ENCODE results near the gene DTX1. TPM values are rescaled to one million over a fixed set of nuclear protein-coding genes. Genes with fewer than 3 reads are reported as not detected.

Gene DTX1
- total RNA-seq, 1 experiment from 2014 or later: not detected

- POLR2A ChIA-PET (ENCODE audit: unreplicated experiment): no interaction called here
- H3K36me3 ChIP-seq (ENCODE audit: low read depth, low read length): no peaks in the 10 kb centered on the region
- CTCF ChIA-PET: interaction anchor here (0.7 kb wide), 1 partner anchor 748 kb away, joined by 6 read pairs; no protein-coding TSS in a partner anchor
Observed at GRCh38 chr12:113010701-113011100, 45.8 kb upstream of the DTX1 start.

GRCh38 chr12:113014565-113014964 lies 42.0 kb upstream of the DTX1 start:
- H3K4me3 ChIP-seq (ENCODE audit: low read length): no peak overlapping the region
- ATAC-seq (no peak), DNase-seq (no peak)
- H3K36me3 ChIP-seq (ENCODE audit: low read depth, low read length): no peaks in the 10 kb centered on the region
- intact Hi-C loops (cut with micrococcal nuclease): no loop called here
- no peak overlapping the region for H3K9ac ChIP-seq (ENCODE audit: low read length)
- CTCF ChIA-PET: no interaction called here
- H2AFZ ChIP-seq (ENCODE audit: low read length): no peak overlapping the region
- TF ChIP-seq CTCF (conservative IDR thresholded peaks at IDR 0.05; ENCODE audit: low read depth, low read length): no peak
- no peak for TF ChIP-seq EZH2 (IDR thresholded peaks at IDR 0.05; ENCODE audit: low read length, unreplicated experiment)
- TF ChIP-seq EZH2phosphoT487 (IDR thresholded peaks at IDR 0.05; ENCODE audit: borderline replicate concordance, low read length): no peak
- H4K20me1 ChIP-seq (ENCODE audit: low read length): no peaks in the 10 kb centered on the region
- H3K4me2 ChIP-seq (ENCODE audit: low read length): no peak overlapping the region
- no TSS peak for BruUV-seq (replicated peaks)
- H3K27me3 ChIP-seq (ENCODE audit: low read length): no peaks in the 10 kb centered on the region
- no peak overlapping the region for H3K27ac ChIP-seq (ENCODE audit: low read length)
- no peaks in the 10 kb centered on the region for H3K9me2 ChIP-seq (replicated peaks; ENCODE audit: low read length)
- no peaks in the 10 kb centered on the region for H3F3A ChIP-seq (ENCODE audit: low read length, unreplicated experiment)
- peaks cover 8% of the 10 kb centered on the region for H3K4me1 ChIP-seq (ENCODE audit: insufficient read depth, low read length)
- POLR2A ChIA-PET (ENCODE audit: unreplicated experiment): no interaction called here
- H3K9me3 ChIP-seq (ENCODE audit: low read length): peaks cover 9% of the 10 kb centered on the region; the same call in 1 of the 2 replicates
- H3K79me2 ChIP-seq (ENCODE audit: low read length): no peaks in the 10 kb centered on the region

More at GRCh38 chr12:113010701-113011100, 45.8 kb upstream of the DTX1 start:
- Histone ChIP-seq H3K4me1 (ENCODE audit: insufficient read depth, low read length) (0 out of 2 replicates have a peak, but pooled peaks cover 7% of the 10 kb centered on the region), H2AFZ (ENCODE audit: low read length) (no peak overlapping the region), H3K9me3 (ENCODE audit: low read length) (peaks cover 9% of the 10 kb centered on the region; the same call in 1 of the 2 replicates), H4K20me1 (ENCODE audit: low read length) (no peaks in the 10 kb centered on the region), H3K4me3 (ENCODE audit: low read length) (no peak overlapping the region), H3K27me3 (ENCODE audit: low read length) (no peaks in the 10 kb centered on the region), H3K4me2 (ENCODE audit: low read length) (no peak overlapping the region), H3K9ac (ENCODE audit: low read length) (no peak overlapping the region), H3K27ac (ENCODE audit: low read length) (no peak overlapping the region), H3F3A (ENCODE audit: low read length, unreplicated experiment) (no peaks in the 10 kb centered on the region), H3K79me2 (ENCODE audit: low read length) (no peaks in the 10 kb centered on the region), H3K9me2 (replicated peaks; ENCODE audit: low read length) (no peaks in the 10 kb centered on the region)
- ATAC-seq: no peak
- TF ChIP-seq EZH2phosphoT487 (IDR thresholded peaks at IDR 0.05; ENCODE audit: borderline replicate concordance, low read length) (no peak), CTCF (conservative IDR thresholded peaks at IDR 0.05; ENCODE audit: low read depth, low read length) (no peak), EZH2 (IDR thresholded peaks at IDR 0.05; ENCODE audit: low read length, unreplicated experiment) (no peak)
- no TSS peak for BruUV-seq (replicated peaks)
- intact Hi-C loops (cut with micrococcal nuclease): no loop called here
- no peak for DNase-seq

- intact Hi-C loops (cut with micrococcal nuclease): no loop called here
Observed at GRCh38 chr12:113016796-113017195, 39.7 kb upstream of the DTX1 start.

More at GRCh38 chr12:113016796-113017195, 39.7 kb upstream of the DTX1 start:
- Histone ChIP-seq H3K9me3 (ENCODE audit: low read length) (no peaks in the 10 kb centered on the region), H3K27ac (ENCODE audit: low read length) (no peak overlapping the region), H3K36me3 (ENCODE audit: low read depth, low read length) (no peaks in the 10 kb centered on the region), H3K27me3 (ENCODE audit: low read length) (no peaks in the 10 kb centered on the region), H3K4me2 (ENCODE audit: low read length) (no peak overlapping the region), H3K9me2 (replicated peaks; ENCODE audit: low read length) (no peaks in the 10 kb centered on the region), H3K9ac (ENCODE audit: low read length) (no peak overlapping the region), H3K4me3 (ENCODE audit: low read length) (no peak overlapping the region), H3F3A (ENCODE audit: low read length, unreplicated experiment) (no peaks in the 10 kb centered on the region), H4K20me1 (ENCODE audit: low read length) (no peaks in the 10 kb centered on the region), H3K79me2 (ENCODE audit: low read length) (no peaks in the 10 kb centered on the region), H2AFZ (ENCODE audit: low read length) (no peak overlapping the region), H3K4me1 (ENCODE audit: insufficient read depth, low read length) (peaks cover 10% of the 10 kb centered on the region)
- TF ChIP-seq CTCF (conservative IDR thresholded peaks at IDR 0.05; ENCODE audit: low read depth, low read length) (no peak), EZH2phosphoT487 (IDR thresholded peaks at IDR 0.05; ENCODE audit: borderline replicate concordance, low read length) (no peak), EZH2 (IDR thresholded peaks at IDR 0.05; ENCODE audit: low read length, unreplicated experiment) (no peak)
- POLR2A ChIA-PET (ENCODE audit: unreplicated experiment): no interaction called here
- CTCF ChIA-PET: no interaction called here
- DNase-seq: no peak
- no TSS peak for BruUV-seq (replicated peaks)
- no peak for ATAC-seq

All from PC-3 (cell line).